Superior temporal gyrus (tissue), 1 donor: ENCODE data around the gene NR6A1.

ENCODE experiments used
- DNase-seq: peaks from one replicate; pipeline ENCODE4 v3.0.0-alpha.2; 2016; ENCODE audit errors: extremely low spot score

Gene NR6A1

DNA sequence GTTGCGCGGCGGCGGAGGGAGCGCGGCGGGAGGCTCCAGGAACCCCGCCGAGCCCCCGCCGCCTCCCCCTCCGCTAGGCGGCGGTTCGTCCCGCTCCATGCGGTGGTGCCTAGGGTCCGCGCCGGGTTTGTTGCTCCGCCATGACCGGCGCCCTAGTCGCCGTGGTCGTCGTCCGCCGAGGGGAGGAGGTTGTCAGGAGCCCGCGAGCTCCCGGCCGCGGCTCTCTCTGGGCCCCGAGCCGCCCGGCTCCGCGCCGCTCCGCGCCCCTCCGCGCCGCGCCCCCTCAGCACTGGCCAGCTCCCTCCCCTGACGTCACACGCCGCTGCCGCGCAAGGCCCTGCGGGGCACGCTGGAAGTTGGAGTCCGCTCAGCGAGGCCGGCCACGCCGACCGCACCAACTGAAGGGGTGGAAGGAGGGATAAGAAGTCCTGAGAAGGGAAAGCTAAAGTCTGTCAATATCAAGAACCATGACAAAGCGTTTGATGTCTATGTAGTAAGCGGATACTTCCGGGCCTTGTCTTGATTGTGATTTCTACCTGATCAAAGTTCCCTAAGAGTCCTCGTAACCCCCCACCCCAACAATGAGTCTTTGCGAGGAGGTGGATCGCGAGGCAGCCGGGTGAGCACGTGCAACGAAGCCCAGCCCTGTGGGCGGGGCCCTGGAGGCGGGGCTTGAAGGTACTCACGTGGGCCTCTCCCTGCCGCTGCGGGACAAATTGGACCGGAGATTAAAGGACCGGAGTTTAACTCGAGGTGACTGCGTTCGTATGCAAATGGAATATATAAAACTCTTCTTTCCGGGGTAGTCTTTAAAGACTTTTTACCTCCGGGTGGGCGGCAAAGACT lies at the start of gene NR6A1:
TSS of gene NR6A1 (minus strand) at position 291 of the 846 bp plus-strand sequence.
- DNase-seq, result peak; percentile 97

DNA sequence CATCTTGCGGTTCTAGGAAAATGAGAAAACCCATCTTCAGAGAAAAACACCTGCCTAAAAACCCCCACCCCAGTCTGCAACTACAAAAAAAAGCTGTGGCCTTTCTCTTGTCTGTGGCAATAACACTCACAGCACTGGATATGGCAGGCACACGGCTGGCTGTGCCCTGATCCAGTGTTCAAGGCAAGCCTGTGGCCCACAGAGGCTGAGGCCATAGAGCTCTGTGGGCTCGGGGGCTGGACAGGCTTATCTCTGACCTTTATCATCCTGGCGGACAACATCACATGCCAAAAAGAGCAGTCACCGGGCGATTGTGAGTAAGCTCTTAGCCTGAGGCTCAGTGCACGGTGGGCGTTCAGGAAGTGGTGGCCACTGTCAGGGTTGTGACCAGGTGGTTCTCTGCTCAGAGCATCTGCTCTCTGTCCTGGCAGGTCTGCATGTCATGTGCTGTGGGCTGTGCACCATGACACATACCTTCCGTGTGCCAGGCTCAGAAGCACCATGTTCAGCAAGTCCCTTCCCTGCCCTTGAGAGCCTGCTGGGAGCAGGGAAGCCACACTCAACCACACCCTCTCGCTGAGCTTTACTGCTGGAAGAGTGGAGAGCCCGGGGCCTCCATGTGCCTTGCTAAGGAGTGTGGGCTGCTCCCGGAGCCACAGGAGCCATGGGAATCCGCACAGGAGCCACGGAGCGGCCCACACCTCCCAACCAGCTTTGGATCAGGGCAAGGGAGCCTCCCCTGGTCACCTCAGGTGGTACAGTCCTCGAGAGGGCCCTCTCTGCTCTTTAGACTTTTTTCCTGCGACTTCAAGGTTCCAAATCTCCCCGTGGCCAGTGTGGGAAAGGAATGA lies 47.5 kb upstream of the NR6A1 start:
- DNase-seq, result no peak

DNA sequence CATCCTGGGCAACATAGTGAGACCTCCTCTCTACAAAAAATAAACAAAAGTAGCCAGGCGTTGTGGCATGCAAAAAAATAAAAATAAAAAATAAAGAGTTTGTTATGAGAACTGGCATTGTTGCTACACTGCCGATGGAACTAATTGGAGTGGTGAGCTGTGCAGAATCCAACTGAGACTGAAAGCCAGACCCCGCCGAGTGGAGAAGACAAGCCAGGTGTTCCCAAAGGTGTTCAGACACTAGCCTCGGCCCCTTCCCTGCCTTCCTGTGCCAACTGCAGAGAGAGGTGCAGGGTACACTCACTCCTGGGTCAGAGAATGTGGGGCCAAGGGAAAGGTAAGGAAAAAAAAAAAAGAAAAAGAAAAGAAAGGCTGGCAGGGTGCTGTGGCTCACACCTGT lies 44.5 kb upstream of the NR6A1 start:
- no peak for DNase-seq

DNA sequence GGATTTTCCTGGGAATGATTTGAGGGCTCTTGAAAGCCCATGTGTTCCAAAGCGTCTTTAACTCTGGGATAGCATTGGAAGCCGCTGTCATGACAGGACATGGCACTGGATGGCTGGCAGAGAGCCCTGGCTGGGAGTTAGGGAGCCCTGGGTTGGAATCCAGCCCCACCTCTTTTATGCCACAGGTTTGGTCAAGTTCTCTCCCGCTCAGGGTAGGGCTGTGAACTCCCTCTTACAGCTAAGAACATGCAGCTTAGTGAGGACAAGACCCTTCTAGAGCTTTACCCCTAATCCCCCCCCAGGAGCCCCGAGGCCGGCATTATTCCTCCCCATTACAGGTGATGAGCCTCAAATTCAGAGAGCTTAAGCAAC lies 43.0 kb upstream of the NR6A1 start:
- no peak for DNase-seq

DNA sequence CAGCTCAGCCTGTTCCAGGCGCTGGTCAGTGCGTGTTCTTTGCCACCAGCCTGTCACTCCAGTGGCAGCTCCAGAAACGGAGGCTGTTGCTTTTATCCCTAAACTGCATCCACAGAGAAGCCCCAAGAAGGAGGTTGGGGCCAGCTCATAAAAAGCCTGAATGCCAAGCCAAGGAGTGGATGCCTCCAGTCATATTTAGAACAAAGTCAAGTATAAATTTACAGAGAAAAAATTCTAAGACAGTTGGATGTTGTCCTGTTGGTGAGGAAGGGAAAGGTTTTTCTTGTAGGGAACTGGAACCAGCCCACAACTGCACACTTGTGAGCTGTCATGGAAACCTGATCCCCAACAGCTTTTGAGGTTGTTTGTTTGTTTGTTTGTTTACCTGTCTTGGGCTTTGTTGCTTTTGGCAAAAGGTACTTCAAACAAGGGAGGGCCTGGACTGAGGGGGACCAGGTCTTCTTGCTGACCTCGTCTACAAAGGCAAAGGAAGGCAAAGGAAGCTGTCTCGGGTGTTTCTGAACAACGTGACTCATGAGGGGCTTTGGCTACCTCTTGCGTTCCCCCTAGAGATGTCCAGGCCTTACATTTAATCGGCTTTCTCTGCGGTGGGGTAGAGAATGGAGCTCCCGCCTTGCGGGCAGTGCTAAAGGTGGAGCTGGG lies 42.5 kb upstream of the NR6A1 start:
- no peak for DNase-seq

DNA sequence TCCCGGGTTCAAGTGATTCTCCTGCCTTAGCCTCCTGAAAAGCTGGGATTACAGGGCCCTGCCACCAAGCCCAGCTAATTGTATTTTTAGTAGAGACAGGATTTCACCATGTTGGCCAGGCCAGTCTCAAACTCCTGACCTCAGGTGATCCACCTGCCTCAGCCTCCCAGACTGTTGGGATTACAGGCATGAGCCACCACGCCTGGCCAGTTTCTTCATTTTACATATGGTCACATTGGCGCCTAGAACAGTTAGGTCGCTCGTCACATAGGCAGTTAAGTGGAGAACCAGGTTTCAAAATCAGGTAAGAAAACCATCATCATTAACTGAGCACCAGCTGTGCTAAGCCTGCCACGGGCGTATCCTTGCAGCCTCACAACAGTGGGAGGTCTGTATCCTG lies 41.9 kb upstream of the NR6A1 start:
- DNase-seq, result no peak

DNA sequence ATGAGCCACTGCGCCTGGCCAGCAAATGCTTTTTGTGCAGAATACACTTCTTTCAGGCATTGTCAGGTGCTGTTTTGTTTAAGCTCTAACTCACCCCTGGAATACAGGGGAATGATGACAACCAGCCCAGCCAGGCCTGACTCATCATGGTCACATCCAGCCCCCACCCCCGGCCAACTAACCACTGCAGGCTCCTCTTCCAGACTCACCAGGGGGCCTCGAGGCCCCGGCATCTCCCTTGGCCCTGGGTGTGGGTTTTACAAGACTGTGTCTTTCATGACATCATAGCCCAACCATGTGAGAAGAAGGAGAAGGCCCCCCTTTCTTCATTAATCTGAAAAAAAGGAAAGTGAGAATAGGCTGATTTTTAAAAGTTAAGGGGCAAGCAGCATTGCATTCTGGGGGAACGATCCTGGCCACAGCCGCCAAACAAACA lies 41.3 kb upstream of the NR6A1 start:
- DNase-seq, result no peak

DNA sequence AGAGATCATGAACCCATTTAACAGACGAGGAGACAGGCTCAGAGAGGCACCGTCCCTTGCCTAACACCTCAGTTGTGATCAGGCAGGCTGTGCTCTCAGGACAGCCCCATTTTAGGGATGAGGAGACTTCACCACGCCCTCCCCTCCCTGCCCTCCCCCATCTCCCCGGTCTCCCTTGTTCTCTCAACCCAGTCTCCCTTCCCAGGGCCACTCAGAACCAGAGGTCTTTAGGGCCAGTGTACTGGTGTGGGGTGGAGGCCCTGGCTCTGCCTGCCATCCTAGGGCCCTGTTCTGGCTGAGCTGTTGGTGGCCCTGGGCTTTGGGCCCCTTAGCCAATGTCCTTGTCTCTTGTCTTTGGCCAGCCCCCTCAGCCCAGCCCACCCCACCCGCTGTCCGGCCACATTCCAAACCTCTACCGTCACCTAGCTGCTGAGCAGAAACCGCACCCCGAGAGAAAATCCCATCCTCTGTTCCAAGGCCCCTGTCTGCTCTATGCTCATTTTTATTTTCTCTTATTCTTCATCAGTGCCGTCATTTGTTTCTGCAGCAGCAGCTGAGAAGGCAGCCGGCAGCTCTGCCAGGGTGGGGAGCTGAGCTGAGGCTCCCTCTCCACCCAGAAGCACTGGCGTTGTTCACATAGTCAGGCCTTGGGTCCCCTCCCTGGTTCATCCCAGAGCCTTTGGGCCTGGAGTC lies 39.7 kb upstream of the NR6A1 start:
- no peak for DNase-seq

DNA sequence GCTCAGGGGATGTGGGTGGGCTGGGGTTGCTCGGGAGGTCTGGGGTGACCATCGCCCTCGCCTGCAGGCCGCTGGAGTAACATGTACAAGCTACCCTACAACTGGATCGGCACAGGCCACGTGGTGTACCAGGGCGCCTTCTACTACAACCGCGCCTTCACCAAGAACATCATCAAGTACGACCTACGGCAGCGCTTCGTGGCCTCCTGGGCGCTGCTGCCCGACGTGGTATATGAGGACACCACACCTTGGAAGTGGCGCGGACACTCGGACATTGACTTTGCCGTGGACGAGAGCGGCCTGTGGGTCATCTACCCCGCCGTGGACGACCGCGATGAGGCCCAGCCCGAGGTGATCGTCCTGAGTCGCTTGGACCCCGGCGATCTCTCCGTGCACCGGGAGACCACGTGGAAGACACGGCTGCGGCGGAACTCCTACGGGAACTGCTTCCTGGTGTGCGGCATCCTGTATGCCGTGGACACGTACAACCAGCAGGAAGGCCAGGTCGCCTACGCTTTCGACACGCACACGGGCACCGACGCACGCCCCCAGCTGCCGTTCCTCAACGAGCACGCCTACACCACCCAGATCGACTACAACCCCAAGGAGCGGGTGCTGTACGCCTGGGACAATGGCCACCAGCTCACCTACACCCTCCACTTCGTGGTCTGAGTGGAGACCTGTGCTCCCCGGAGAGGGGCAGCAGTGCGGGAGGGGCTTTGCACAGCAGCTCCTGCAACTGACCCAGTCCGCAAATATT lies 38.8 kb upstream of the NR6A1 start:
- no peak for DNase-seq

DNA sequence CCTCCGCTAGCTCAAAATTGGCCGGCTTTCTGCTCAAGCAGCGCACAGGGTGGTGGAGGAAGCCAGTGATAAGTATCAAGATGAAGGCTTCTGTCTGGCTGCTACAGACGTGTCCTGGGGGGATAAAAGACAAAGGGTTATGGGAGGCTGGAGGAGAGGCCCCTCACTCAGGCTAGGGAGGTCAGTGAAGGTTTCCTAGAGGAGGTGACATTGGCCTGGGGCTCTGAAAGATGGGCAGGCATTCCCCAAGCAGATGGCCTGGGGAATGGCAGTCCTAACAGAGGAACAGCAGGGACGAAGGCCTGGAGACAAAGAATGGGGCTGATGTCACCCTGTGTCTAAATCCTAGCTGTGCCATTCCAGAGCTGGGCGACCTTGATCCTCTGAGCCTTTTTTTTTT lies 38.1 kb upstream of the NR6A1 start:
- no peak for DNase-seq

DNA sequence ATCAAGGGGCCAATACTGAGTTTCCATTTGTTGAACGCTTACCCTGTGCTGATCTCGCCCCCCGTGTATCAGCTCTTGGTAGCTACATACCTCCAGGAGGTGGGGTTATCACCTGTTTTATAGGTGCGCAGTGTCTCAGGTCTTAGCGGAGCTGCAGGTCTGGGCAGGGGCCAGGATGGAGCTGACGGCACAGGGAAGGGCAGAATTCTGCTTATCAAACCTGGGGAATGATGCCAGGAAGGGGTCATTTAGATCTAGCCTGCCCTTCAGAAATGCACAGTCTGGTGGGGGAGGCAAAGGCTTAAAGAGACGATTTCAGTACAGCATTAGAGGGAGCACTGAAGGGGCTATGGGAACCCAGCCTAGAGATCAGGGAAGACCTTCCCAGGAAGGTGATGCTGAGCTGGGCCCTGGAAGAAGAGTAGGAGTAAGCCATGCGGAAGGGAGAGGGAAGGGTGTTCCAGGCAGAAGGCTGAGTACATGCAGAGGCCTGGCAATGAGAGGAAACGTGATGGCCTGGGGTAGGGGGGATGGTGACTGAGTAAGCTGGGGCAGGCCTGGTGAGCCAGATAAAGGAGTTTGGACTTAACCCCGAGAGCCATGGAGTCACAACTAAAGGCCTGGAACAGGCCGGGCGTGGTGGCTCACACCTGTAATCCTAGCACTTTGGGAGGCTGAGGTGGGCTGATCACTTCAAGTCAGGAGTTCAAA lies 37.3 kb upstream of the NR6A1 start:
- DNase-seq, result no peak

DNA sequence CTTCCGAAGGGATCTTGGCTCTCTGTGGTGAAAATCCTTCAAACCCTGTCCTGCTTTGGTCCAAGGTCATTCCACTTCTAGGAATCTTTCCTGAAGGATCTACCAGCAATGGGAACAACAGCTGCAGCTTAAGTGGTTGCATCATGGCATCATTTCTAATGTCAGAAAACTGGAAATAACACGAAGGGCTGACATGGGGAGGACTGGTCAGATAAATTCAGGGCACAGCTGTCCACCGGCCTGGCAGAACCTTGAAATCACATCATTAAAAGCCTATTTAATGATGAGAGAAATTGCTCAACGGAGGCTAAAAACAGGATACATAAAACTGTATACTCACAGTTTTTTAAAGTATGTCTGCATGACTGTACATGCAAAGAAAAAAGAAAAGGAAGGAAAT lies 34.1 kb upstream of the NR6A1 start:
- DNase-seq, result no peak

DNA sequence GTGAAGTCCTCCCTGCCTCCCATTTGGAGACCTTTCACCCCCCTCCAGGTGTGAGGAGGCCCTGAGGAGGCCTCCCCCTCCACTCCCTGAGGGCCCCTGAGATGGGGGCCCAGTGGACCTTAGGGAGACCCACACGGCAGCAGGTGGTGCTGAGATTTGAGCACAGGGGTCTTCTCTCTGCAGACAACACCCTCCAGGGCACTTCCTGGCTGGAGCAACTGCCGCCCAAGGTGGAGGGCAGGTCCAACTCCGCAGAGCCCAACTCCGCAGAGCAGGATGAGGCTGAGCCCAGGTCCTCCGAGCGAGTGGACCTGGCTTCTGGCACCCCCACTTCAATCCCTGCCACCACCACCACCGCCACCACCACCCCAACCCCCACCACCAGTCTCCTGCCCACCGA lies 32.8 kb upstream of the NR6A1 start:
- DNase-seq, result no peak

DNA sequence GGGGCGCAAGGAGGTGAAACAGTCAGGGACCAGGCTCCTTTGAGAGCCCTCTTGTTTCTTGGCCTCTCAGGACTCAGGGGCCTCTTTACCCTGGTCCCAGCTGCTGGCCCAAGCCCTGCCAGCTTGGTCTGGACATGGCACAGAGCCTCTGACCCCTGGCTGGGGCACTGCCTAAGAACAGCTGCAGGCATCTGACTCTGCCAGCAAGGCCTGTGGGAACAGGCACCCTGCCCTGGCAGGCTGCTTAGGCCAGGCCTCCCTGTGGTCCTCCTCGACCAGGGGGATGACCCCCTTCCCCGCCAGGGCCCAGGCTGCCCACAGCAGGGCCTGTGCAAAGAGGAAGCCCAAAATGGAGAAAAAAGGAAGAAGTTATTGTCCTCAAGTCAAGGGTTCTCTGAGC lies 31.3 kb upstream of the NR6A1 start:
- DNase-seq, result no peak

DNA sequence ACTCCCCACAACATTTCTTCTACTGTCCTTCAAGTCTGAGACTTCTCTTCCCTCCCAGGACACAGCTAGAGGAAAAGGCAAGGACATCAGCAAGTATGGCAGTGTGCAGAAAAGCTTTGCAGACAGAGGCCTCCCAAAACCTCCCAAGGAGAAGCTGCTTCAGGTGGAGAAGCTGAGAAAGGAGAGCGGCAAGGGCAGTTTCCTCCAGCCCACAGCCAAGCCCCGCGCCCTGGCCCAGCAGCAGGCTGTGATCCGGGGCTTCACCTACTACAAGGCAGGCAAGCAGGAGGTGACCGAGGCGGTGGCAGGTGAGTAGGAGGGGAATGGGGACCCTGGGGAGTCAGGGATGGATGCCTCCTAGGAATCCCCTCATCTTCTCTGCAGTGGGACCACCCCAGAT lies 30.2 kb upstream of the NR6A1 start:
- DNase-seq, result no peak

DNA sequence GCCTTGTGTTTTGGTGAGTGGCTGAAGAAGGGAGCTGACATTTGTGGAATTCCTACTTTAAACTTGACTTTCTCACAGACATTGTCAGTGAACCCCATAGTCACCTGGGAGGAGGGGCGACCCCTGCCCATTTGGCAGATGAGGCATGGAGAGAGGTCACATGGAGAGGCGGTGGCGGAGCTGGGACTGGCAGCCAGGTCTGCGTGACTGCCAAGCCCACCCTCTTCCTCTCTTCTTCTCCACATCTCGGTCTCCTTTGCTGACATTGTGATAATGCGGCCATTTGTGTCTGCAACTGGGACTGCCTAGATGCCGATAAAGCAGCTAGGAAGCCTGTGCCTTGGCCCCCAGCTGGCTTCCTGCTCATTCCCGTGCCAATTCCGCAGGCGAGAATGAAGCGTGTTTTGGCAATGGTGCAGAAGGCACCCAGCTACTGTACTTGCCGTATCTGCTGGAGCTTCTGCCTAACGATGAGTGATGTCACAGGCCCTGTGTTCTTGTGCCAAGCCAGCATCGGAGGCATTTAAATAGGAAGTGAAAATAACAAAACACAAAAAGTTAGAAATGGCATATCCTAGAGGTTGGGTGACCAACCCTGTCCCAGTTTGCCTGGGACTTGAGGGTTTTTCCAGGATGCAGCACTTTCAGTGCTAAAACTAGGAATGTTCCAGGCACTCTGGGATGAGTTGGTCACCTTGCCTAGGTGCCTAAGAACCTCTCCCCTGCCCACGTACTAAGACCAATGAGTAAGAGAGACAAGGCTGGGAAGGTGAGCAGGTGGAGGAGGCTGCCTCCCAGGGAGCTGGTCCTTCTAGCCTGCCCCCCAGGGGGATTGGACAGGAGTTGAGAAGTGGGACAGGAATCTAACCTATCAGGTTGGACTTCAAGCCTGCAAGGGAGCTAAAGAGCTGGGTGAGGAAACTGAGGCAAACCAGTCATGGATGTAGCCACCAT lies 29.5 kb upstream of the NR6A1 start:
- peak; percentile 33 for DNase-seq

DNA sequence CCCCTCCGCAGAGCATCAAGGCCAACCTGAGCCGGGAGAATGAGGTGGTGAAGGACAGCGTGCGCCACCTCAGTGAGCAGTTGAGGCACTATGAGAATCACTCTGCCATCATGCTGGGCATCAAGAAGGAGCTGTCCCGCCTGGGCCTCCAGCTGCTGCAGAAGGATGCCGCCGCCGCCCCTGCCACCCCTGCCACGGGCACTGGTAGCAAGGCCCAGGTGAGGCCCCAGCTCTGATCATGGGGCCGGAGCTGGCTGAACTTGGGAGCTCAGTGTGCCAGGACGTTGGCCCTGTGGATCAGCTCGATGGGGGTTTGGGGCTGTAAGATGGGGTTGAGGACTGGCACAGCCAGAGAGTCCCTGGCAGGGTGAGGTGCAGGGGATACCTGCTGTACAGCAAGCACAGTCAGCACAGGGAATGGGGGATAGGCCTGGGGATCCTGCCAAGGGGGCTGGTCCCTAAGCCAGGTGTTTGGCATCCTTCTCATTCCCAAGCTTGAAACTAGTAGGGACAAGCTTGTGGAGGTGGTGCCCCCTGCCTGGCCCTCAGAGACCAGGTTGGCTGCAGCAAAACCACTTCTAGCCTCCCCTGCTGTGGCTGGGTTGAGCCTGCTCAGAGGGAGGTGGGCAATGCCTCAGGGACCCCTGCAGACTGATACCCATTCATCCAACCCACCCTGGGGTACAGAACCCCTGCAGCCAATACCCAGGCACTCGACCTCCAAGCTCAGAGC lies 28.3 kb upstream of the NR6A1 start:
- no peak for DNase-seq

DNA sequence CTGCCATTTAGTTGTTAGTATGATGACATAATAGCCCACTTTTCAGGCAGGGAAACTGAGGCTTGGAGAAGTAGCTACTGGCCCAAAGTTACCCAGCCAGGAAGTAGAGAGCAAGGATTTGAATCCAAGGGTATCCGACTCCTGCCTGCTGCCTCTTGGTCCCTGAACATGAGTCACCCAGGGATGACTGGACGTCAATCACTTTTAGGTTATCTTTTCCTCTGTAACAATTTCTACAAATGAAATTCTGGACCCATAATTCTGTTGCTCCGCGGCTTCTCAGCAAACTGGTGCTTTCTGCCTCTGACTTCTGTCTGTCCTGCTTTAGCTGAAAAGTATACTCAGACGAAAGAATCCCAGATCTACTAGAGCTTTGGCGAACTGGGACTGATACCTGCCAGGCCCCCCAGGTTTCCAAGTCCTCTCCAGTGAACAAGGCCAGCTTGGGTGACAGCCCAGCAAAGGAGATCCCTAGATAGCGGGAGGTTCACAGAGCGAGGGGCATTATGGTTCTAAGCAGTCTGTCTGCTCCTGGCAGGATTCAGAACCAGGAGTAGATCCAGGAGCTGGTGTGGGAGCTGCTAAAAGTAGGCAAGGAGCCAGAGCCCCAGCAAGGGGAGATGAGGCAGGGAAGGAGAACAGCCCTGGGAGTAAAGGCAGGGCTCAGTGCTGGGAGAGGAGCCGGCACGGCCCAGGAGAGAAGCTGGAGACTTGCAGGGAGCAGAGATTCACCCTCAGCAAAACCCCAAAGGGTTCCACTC lies 26.4 kb upstream of the NR6A1 start:
- no peak for DNase-seq
